HG03095 (cell line): ENCODE measurements around the gene DPP3.

Experiments
- ATAC-seq: cut with Tn5 transposase; IDR thresholded peaks from one replicate; pipeline ENCODE4 v1.9.1; 2021; ENCODE audit warnings: moderate library complexity; ENCODE audit not compliant: unreplicated experiment

DPP3 gene

GRCh38 chr11:66478729-66479393 is 1.4 kb upstream of the DPP3 start:
- no peak for ATAC-seq

GRCh38 chr11:66479394-66480116 is 679 bp upstream of the DPP3 start:
- ATAC-seq: no peak

GRCh38 chr11:66484806-66485380 is 4.7 kb downstream of the DPP3 start:
- ATAC-seq: no peak

GRCh38 chr11:66488957-66489356 is 8.7 kb downstream of the DPP3 start:
- no peak for ATAC-seq

- ATAC-seq: no peak
Observed at GRCh38 chr11:66489636-66490035, 9.4 kb downstream of the DPP3 start.

GRCh38 chr11:66491315-66491935 is 11.2 kb downstream of the DPP3 start:
- ATAC-seq: no peak

- no peak for ATAC-seq
Observed at GRCh38 chr11:66492161-66492865, 12.1 kb downstream of the DPP3 start.

- ATAC-seq: no peak
Observed at GRCh38 chr11:66493130-66493529, 12.9 kb downstream of the DPP3 start.

- ATAC-seq: no peak
Observed at GRCh38 chr11:66494458-66494857, 14.2 kb downstream of the DPP3 start.

GRCh38 chr11:66494935-66495334 is 14.7 kb downstream of the DPP3 start:
- ATAC-seq: no peak

GRCh38 chr11:66495401-66495854 is 15.2 kb downstream of the DPP3 start:
- no peak for ATAC-seq

- no peak for ATAC-seq
Observed at GRCh38 chr11:66497206-66497605, 17.0 kb downstream of the DPP3 start.

GRCh38 chr11:66498506-66498905 is 18.3 kb downstream of the DPP3 start:
- ATAC-seq: no peak

GRCh38 chr11:66505276-66505816 is 25.1 kb downstream of the DPP3 start:
- ATAC-seq: no peak

GRCh38 chr11:66509131-66509561 is 28.9 kb downstream of the DPP3 start:
- no peak for ATAC-seq

- no peak for ATAC-seq
Observed at GRCh38 chr11:66510271-66510989, 30.2 kb downstream of the DPP3 start, which contains the start of gene BBS1. TSS of gene BBS1 (plus strand) at chr11:66510635. CDS start at chr11:66510660, 25 bp downstream.

GRCh38 chr11:66510990-66511339 is 30.7 kb downstream of the DPP3 start:
- no peak for ATAC-seq

- no peak for ATAC-seq
Observed at GRCh38 chr11:66523611-66524010, 43.4 kb downstream of the DPP3 start.

GRCh38 chr11:66524304-66525040 is 44.2 kb downstream of the DPP3 start:
- ATAC-seq: no peak
